Measurements from ENCODE around the gene AOX1.
A peak's percentile ranks its signal among the peaks of the same experiment; 100 is the strongest.
"Not testable (repeated sequence)": the region's sequence is repeated elsewhere in the genome, so short reads cannot be mapped to it uniquely, and the experiment has no call there.

Gene AOX1

DNA sequence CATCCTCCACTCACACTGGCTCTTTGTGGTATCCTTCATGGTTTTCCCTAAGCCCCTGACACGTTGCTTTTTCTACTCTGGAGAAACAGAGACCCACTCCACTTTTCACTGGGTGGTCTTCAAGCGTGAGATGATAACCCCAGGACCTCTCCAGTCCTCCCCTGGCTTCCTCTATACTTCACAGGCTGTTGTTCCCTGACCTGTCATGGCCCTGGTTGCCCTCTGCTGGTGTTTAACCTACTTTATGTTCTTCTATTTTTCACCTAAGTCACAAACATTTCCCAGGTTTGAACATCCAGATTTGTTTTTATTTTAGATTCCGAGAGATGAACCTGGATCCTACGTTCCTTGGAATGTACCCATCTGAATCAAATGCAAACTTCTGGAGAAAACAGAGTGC, 84.5 kb downstream of the AOX1 start:
- no peak for DNase-seq

DNA sequence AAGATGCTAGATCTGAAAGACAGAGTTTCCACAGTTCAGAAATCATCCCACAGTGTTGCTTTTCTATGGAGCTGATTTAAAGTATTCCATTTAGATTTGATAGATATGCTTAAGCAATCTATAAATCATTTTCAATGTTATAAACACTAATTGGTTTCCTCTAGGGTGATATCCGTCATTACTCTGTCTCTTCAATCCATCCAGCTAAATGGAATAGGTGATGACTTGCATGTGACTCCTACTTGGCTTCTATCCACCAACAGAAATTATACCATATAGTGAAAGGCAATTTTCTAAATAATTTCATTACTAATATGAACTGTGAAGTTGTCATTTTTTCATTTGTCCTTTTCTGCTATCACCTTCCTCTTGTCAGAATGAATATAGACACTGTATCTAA, 84.9 kb downstream of the AOX1 start:
- DNase-seq, result no peak

DNA sequence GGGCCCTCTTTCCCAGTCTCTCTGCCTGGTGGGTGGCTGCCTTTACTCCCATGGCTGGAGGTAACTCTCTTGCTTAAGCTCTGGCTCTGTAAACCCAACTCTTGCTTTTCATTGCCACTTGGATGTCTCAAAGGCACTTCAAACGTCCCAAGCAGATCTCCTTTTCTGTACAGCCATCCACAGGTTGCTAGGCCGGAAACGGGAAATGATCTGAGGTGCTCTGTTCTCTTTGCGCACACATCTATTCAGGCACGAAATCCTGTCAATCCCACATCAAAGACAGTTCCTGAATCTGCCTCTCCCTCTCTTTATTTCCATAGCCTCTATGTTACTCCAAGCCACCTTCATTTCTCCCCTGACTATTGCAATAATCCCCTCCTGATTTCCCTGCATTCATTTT, 87.4 kb downstream of the AOX1 start:
- DNase-seq, result no peak

DNA sequence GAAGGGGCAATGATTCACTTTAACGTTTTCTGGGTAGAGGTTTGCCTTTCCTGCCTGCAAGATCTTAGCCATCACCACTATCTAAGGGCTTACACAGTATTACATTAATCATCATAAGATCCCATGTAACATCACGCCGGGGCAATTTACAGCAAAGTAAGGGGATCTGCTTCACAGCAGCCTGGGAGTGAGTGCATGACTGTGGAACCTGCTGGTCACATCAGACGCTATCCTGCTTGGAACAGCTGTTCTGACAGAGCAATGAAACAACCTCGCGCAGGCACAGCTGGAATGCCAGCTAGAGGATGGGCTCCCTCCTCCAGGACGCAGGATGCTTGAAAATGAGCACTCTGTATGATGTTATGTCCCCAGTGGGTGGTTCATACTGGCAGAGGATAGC, 89.0 kb downstream of the AOX1 start:
- no peak for DNase-seq

DNA sequence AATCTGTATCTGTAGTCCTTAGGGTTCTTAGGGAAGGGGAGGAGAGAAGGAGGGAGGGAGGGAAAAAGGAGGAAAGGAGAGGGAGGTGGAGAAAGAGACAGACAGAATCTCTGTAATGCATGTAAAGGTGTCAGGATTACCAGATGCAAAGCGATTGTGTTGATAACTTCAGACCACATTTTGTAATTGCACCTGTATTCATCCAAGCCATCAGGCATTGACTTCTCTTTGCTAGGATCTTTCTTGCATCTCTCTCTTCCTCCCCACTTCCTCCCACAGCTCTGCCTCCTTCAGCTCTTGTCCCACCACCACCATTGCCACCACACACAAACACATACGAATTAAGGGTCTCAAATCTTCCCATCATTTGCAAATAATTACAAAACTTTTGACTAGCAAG, 91.4 kb downstream of the AOX1 start:
- no peak for DNase-seq

DNA sequence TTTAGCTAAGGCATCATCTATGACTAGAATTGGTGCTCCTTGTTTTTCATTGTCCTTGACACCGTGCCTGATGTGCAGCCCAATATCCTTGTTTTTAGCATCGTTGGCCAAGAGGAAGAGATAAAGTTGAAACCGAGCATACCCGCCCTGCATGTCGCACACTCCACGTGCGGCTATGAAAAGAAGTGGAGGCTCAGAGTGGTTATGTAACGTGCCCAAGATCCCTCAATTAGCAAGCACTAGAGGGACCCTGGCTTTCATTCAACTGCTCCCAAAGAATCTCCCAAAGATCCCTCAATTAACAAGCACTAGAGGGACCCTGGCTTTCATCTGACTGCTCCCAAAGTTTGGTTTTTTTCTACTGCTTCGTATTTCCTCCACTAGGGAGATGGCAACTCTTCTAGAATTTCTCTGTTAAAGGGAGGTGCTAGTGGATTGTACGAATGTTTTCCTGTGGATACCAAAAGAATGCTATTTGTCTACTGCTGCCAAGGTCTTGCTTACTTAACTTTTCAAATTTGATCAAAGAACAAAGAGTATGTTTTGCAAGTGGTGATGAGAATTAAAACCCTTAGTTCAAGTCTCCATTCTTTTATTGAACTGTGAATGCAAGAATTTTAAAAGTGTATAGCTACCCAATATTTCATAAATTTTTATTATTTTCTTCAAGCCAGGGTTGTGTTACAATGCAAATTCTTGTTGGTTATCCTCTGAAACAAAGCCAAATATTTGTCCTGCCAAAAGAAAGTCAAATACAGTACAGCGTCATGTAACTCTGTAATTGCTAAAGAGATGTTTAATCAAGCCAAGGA, 92.1 kb downstream of the AOX1 start:
- DNase-seq, result no peak

DNA sequence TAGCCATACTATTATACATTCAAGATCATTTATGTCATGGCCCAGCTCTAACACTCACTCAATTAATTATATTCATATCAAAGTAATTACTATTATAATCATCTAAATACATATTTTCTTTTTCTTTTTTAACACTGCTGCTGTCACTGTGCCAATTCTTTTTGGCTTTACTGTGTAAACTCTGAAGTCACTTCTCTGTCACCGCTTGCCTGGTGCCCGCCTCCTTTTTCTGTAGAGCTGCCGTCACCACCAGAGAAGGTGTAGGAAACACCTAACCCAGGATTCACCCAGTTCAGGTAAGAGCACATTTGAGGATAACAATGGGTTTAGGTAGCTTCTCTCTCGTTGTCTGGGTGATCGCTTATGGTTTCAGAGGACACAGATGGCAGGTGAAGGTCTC, 93.3 kb downstream of the AOX1 start:
- DNase-seq, result no peak

DNA sequence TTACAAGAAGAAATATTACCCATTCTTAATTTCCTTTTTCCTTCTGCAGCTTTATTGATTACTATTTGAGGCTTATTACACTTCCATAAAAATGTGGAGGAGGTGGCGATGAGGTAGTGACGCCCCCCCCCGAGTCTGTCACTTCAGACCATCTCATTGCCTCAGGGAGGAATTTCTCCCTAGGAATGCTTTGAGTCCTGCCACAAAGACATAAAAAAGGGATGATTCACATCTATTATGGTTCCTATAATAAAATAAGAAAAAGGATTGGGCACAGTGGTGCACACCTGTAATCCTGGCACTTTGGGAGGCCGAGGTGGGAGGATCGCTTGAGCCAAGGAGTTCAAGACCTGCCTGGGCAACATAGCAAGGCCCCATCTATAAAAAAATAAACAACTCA, 93.7 kb downstream of the AOX1 start:
- no peak for DNase-seq

DNA sequence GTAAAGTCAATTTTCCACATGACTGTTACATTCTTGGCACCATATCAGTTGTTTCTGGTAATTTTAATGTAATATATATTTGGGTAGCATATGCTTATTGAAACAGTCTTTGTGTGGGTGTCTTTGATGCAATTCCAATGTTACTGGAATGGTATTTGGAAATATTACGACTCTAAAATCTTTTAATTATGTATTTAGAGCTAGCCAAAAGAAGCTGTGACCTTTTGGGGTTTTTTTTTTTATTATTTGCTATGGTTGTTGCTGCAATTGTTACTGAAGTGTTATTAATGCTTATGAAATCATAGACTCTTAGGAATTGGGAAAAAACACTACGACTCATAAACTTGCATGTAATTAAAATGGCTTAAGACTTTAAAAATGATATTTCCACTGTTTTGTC, 95.9 kb downstream of the AOX1 start:
- no peak for DNase-seq

DNA sequence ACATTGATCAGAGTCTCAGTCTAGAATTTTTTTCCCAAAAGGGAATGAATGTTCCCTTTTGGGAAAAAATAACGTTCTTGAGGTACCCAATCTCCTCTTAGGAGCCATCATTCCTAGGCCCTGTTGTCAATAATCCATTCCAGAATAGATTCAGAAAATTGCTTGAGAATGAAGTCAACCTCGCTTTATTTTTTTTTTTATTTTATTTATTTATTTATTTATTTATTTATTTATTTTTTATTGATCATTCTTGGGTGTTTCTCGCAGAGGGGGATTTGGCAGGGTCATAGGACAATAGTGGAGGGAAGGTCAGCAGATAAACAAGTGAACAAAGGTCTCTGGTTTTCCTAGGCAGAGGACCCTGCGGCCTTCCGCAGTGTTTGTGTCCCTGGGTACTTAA, 96.6 kb downstream of the AOX1 start:
- DNase-seq, result not testable (repeated sequence)

DNA sequence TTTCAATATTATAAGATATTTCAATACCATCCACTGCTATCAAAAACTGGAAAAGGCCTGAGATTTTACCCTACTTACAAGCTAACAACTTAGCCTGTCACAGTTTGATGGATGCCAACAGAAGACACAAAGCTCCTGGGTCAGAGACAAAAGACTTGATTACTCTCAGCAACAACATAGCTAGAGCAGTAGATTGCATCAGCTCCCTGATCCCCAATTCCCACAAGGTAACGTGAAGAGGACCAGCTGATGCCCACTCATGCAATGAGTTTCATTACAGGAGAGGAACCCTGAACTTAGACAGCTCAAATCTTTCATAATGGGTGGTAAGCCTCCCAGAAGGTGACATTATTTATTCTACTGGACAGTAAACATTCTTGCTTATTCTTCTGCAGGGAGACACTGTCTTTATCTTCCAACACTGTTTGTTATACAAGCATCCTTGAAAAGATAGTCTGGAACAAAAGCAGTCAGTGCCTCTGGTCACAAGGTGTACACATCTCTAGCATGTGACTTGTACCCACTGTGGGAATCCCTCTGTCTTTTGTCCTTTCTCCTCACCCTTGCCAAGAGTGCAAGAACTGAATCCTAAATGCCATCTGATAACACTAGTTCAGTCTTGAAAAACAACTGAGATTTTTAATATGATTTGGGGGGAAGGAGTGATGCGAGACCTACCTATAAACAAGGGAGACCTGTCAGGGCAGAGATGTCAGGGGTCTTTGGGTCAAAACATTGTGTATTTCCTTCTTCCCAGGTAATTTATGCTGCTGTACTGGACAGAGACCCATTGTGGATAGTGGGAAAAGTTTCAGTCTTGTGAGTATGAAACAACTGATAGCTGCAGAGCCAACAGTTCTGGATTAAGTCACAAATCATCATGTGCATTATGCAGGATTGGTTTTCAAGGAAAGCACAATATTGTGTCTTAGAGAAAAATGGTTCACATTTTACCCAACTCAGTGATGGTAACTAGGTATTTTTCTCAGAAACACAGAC, 102.4 kb downstream of the AOX1 start:
- DNase-seq, result no peak

DNA sequence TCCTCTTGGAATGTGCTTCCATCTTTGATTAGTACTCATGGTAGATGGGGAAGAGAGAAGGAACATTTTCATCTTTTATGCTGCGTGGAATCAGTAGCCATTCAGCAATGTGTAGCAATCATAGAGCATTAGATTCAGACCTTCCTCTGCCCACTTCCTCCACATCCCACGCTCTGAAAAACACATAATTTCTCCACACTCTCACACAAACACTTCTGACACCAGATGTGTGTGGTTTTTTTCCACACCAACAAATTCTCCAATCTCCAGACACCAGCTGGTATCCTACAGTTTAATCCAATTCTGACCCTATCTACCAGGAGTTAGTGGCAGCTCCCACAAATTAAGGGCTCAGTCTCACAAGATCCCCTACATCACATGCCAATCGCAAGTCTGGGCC, 103.3 kb downstream of the AOX1 start:
- no peak for DNase-seq

DNA sequence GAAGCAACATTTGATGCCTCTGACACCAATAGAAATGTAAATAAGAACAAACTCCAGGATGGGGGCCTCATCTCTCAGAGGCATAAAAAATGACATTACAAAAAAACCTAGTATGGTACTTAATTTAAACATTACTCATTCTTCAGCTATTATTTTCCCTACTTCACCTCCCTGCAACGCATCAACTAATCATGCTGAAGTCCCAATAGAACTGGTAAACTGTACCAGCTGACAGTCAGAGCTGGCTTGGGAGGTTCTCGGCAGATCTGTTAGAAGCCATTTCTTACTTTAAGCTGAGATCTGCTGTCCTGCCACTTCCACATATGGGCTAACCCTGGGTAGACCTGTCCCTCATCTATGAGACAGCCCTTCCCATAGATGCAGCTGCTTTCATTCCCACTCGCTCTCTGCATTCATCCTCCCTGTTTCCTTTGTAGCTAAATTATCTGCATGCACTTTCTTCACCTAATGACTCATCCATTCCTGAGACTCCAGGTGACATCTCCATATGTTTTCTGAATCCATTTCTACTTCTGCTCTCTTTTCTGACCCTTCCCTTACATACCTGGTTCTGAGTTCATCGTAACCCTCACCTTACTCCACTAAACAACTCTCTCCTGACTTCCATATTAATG, 108.1 kb downstream of the AOX1 start:
- no peak for DNase-seq

DNA sequence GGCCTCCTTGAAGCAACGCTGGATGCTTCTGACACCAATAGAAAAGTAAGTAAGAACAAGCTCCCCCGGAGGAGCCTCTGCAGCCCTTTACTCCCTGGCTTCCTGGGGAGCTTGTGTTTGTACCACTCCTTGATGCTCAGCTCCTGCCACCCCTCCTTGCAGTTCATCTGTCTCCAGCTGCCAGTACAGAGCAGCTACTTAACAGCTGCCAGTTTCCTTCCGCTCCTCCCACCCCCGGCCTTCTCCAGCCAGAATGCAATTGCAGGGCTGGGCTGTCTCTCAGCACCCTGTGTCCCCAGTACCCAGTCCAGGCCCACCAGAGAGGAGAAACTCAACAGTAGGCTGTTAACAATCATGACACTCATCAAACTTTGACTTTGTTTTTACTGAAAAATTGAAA, 109.4 kb downstream of the AOX1 start:
- no peak for DNase-seq

DNA sequence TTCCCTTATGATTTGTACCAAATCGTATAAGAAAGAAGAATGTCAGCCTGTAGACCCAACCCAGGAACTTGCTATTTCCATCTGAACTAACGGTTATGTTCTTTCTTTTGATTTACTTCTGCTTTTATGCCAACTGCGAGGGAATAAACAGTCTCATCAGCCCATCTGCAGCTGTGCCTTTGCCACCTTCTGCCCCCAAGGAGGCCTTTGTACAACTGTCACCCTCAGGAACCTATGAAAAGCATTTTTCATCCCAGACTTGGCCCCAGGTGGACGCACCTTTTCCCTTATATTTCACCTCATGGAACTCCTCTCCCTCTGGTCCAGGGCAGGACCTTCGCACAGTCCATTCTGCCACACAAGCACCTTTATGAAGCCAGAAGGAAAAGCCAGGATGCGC, 109.8 kb downstream of the AOX1 start:
- DNase-seq, result no peak

DNA sequence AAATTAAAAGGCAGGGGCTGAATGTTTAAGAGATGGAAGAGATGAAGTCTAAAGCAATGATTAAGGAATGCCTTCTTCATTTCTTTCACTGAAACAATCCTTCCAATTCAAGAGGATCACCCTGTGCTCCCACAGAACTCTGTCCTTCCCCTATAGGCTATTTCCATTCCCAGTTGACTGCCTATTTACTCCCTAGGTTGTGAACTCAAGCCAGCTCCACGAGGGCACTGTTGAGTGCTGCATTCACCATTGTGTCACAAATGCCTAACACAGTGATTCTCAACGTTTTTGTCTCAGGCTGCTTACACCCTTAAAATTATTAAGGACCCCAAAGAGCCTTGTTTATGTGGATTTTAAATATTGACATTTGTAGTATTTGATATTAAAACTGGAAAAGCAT, 112.4 kb downstream of the AOX1 start:
- DNase-seq, result no peak

DNA sequence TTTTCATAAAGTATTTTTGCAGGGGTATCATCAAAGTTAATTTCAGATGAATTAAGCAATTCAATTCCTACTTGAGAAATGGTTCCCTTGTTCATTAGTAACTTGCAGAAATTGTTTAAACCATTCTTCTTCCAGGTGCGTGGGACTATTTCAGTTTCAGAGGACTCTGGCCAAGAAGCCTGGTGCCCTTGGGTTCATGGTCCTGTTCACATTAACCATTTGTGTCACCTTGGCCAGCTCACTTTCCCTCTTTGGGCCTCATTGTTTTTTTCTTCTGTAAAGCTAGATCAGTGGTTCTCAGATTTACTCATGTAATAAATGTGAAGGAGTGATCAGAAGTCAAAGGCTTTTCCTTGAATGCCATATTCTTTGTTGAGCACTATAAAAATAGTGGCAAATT, 113.5 kb downstream of the AOX1 start:
- DNase-seq, result no peak

DNA sequence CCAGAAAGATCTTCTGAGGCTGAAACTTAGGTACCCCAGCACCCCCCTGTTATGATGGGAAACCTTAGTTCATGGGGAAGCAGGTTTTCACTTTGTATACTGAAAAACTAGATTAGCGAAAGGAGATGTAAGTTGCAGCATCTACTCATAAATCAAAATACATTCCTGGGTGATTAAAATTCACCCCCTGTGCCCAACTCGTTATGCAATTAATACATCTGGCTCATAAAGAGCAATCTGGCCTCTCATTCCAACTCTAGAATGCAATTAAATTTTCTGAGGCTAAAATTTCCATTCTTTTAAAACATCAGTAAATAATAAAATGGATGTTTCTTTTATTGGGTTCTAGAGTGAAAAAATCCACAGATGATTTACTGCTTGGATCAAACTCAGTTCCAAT, 115.0 kb downstream of the AOX1 start:
- DNase-seq, result no peak

DNA sequence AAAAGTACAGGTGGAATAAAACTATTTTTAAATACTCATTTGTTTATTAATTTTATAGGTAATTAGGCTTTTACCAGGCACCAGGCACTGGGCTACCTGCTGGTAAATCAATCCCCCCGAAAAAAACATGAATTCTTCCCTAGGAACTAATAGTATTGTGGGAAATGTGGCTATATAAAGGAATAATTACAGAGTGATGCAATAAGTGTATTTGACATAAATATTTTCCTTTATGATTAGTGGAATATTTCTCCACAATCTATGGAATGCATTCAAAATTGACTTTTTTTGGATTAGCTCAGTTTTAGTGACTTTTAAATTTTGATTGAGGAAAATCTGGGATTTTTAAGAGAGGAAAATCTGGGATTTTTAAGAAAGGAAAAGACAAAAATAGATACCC, 116.2 kb downstream of the AOX1 start:
- no peak for DNase-seq

DNA sequence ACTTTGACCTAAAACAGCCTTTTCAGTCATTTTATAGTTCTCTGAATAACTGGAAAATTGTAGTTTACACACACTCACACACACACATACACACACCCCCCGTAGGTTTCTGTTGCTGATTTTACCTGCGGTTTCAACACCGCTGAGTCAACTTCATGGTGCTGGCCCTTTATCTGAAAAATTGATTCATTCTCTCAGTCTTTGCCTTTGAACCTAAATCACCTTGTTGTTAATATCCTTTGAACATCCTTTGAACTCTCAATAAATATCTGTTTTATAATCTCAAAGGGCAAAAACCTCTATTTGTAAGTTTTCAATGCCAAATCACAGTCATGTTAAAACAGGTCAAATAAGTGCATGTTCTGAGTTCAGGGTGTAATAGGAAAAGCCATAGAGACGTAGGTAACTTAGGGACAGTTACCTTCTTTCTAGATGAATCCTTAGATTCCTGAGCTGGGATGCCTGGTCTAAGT, 116.9 kb downstream of the AOX1 start:
- DNase-seq, result peak in 1 of 2 donors; percentile 32

DNA sequence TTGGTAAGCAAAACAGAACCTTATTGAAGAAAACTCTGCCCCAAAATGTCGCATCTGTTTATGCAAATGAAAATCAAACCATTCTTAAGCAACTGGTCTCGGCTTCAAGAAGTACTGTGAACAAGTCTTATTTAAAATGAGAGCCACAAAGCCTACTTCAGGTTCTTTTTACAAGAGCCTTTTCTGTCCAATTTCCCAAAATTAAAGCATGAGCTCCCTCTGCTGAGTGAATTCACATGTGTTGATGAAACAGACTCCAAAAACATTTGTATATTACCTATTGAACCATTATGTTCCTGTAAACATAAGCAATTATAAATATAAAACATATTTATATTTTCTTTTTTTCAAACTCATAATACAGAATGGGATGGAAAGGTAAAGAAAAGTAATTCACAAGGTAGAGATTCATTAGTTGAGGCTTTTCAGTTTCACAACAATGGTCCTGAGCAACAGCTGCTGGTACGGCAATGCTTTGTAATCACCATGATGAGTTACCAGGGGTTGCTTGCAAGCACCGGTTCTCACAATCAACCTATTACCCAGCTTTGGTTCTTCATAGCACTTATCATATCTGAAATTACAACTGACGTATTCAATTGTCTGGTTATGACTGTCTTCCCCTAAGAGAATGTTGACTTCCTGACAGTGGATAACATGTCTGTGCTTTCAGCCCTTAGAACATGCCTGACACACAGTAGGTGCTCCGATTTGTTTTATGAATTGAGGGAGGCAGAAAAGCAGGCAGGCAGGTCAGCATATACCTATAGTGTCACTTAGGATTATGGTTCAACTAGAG, 117.5 kb downstream of the AOX1 start:
- peak in 1 of 2 donors; percentile 30 for DNase-seq

DNA sequence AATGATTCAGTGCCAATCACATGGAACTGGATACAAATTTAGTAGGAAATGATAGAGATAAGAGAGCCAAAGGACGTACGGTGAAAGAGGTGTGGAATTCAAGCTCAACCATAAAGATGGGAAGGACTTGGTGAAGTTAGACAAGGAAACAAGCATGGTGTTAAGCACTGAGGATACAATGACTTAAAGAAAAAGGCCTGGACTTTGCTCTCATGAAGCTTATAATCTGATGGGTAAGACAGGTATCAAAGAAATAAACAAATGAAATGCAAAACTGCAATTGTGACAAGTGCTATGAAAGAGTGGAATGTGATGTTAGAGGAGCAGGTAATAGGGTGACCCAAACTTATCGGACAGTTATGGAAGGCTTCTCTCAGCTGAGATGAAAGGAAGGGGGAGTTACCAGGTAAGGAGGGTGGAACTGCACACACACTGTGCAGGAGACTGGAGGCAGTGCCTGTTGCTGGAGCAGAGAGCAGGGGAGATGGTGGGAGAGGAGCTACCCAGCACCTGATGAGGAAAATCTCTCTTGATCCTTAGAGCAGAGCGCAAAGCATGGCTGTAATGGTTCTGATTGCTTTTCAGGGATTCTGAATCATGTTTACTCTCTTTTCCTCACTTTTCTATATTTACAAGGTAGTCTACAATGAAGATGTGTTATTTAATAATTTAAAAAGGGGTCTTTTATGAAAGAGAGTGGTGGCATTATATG, 118.3 kb downstream of the AOX1 start:
- DNase-seq, result no peak

All from CD4-positive, alpha-beta T cell treated with Interleukin-1 beta for 1 hour (primary cell).